Aorta (tissue), 5 donors: ENCODE measurements around the gene EGR4. TPM values are rescaled to one million over a fixed set of nuclear protein-coding genes. Genes with fewer than 3 reads are reported as not detected.
A peak's percentile ranks its signal among the peaks of the same experiment; 100 is the strongest.

Experiments
- ATAC-seq: fragments of 200-7000 bp; cut with Tn5 transposase; one replicate; pipeline ENCODE4 v1.9.1; 2022; ENCODE audit warnings: moderate library complexity; ENCODE audit not compliant: low FRiP score
- DNase-seq, 2 donors: peaks; one replicate each; pipeline ENCODE4 v3.0.0-alpha.2; 2020
- H3K27ac ChIP-seq, 2 donors: one replicate each; pipeline ENCODE4 v1.5.1; 2013; ENCODE audit warnings: low read length in 2 of 2, mild to moderate bottlenecking in 2 of 2, moderate library complexity in 2 of 2, control low read depth in 1 of 2, inconsistent platforms in 1 of 2, low read depth in 1 of 2
- H3K27me3 ChIP-seq, 2 donors: one replicate each; pipeline ENCODE4 v1.6.1; 2013; ENCODE audit warnings: control low read depth in 1 of 2, low read length in 1 of 2, mild to moderate bottlenecking in 1 of 2, moderate library complexity in 1 of 2; ENCODE audit not compliant: insufficient read depth in 2 of 2, control insufficient read depth in 1 of 2
- H3K36me3 ChIP-seq, 2 donors: one replicate each; pipeline ENCODE4 v1.6.1; 2013; ENCODE audit warnings: control low read depth in 1 of 2, low read length in 1 of 2, mild to moderate bottlenecking in 1 of 2; ENCODE audit not compliant: insufficient read depth in 2 of 2, control insufficient read depth in 1 of 2
- H3K4me1 ChIP-seq, 2 donors: one replicate each; pipeline ENCODE4 v1.6.1; 2013; ENCODE audit warnings: low read length in 2 of 2, control low read depth in 1 of 2, mild to moderate bottlenecking in 1 of 2, moderate library complexity in 1 of 2; ENCODE audit not compliant: insufficient read depth in 2 of 2, control insufficient read depth in 1 of 2
- H3K4me3 ChIP-seq, 2 donors: one replicate each; pipeline ENCODE4 v1.5.1; 2013; ENCODE audit warnings: low read length in 2 of 2, control low read depth in 1 of 2, mild to moderate bottlenecking in 1 of 2
- H3K9me3 ChIP-seq: one replicate; pipeline ENCODE4 v1.6.1; 2013; ENCODE audit warnings: mild to moderate bottlenecking, low read length; ENCODE audit not compliant: control insufficient read depth
- WGBS, 2 donors: extraction: QIAGEN DNeasy Blood & Tissue Kit; methylation state at CpG; one replicate each; pipeline ENCODE4 v1.1.7; 2013; 5-methylcytosine and 5-hydroxymethylcytosine counted together
- intact Hi-C, 2 donors: fragments of 100-400 bp; cut with DNase I; formaldehyde crosslinking; loops; one replicate each; pipeline versions ENCODE4 v1.14.2 to v1.15.0; 2022
- polyA plus RNA-seq, 2 donors: library from polyadenylated mRNA; stranded (reverse); fragments of 200-250 nt; gene quantifications; one replicate each; pipeline ENCODE4 v1.2.3, GENCODE V29; 2013
- total RNA-seq, 2 donors: library from RNA; stranded (reverse); fragmentation: NEBNext Ultra II Directional; extraction: Animal tissue kit (Norgen Biotek cat#: 25700); gene quantifications; one replicate each; pipeline ENCODE4 v1.2.1, GENCODE V29; 2021
- donor health status: healthy with polysubstance abuse.
- donor health status: Bipolar disorder and iron deficiency.
- donor health status: DM: no; HTN: no; CAD: no.
- donor health status: DM: no; HTN: no; CAD: no.
- donor health status: DM: yes; HTN: yes; CAD: no.

Gene EGR4
- total and polyA plus RNA-seq, 4 donors = not detected

DNA sequence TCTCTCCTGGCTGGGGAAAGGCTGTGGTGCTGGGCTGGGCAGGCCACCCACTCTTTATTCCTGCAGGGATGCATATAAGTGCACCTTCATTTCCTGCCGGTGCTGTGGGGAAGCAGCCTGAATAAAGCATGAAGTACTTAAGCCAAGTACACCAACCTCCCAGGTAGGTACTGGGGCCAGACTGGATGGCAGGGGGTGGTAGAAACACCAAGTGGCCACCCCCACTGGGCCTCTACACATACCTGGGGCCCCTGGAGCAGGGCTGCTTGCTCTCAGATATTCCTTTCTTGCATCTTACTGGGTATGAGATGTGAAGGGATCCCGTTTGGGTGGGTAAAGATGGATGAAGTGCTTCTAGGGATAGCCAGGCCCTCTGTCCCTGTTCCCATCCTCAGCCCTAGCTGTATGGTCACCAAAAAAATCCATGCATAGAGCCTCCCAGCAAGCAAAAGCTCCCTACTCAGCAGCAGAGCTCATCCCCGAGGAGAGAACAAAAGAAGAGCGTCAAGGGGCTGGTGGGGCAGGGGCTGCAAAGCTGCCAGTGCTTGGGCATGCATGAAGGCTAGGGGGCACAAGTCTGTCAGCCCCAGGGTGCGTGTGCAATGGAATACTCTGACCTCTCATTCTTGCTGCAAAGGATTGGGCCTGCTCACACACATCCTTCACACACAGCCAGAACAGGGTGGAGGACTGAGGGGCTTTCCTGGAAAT lies 37.3 kb downstream of the EGR4 start:
- 66 to 67% methylated on average over 5 of the region's 5 CpGs for WGBS, 2 donors
- intact Hi-C loops = no loop called here
- H3K4me1 ChIP-seq = no peaks in the 10 kb centered on the region
- no peak overlapping the region for H3K27ac ChIP-seq
- no peaks in the 10 kb centered on the region for H3K27me3 ChIP-seq
- peaks cover 0 to 6% of the 10 kb centered on the region in 2 donors for H3K36me3 ChIP-seq
- ATAC-seq = no peak
- no peak overlapping the region for H3K4me3 ChIP-seq
- DNase-seq = no peak
- no peaks in the 10 kb centered on the region for H3K9me3 ChIP-seq

DNA sequence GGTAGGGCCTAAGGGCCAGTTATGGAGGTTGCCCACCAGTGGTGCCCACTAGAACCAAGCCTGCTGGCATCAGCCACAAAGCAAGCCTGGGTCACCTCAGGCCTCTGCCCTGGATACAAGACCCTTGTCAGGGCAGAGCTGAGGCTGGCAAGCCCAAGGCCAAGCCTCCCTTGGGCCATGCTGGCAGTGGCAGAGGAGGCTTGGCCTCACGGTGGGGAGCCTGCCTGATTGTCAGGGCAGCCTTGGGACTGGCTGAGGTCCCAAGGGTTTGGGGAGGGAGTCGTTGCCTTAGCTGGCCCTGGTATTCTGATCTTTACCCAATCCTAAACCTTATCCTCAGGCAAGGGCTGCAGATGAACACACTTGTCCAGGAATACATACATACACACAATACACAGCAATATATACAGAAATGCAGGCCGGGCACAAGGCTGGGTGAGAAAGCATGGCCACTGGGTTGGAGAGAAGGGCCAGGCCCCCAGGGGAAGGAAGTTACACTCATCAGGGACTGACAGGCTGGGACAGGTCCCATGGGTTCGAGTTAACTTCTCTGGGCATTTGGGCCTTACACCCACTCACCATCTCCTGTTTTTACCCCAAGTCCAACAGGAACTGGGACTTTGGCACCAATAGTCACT lies 38.2 kb downstream of the EGR4 start:
- WGBS, 2 donors = 35 to 41% methylated on average over 4 of the region's 4 CpGs
- intact Hi-C loops = no loop called here
- Histone ChIP-seq H3K27ac (no peak overlapping the region), H3K36me3 (peaks cover 4 to 8% of the 10 kb centered on the region in 2 donors), H3K4me1 (no peaks in the 10 kb centered on the region), H3K27me3 (no peaks in the 10 kb centered on the region), H3K4me3 (no peak overlapping the region), H3K9me3 (no peaks in the 10 kb centered on the region)
- no peak for ATAC-seq
- no peak for DNase-seq

DNA sequence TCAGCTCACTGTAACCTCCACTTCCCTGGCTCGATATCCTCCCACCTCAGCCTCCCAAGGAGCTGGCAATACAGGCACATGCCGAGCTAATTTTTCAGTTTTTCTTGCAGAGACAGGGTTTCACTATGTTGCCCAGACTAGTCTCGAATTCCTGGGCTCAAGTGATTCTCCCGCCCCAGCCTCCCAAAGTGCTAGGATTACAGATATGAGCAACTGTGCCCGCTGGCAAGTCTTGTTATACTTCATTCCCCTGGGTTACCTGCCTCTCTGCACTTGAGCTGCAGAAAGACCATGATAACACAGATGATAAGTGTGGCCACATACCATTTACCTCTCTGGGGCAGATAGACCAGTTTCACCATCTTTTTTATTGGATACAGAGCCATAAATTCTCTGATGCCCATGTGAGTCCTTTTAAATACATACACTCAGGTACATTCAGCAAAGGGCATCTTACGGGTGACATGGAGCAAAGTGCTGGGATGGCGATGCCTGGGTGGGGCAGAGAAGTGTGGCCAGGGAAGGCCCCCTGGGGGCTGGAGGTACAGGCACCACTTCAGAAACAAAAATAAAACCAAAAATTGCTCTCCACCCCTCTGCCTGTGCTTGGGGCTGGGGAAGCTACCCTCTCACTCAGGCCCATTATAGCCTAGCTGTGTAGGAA lies 38.9 kb downstream of the EGR4 start:
- no peak for DNase-seq
- peaks cover 6 to 13% of the 10 kb centered on the region in 2 donors for H3K36me3 ChIP-seq
- H3K4me3 ChIP-seq = no peak overlapping the region
- intact Hi-C loops = no loop called here
- whole genome bisulfite sequencing, 2 donors = 90% methylated on average over 7 of the region's 7 CpGs
- H3K27ac ChIP-seq = no peak overlapping the region
- H3K4me1 ChIP-seq = no peaks in the 10 kb centered on the region
- ATAC-seq = no peak
- H3K27me3 ChIP-seq = no peaks in the 10 kb centered on the region
- H3K9me3 ChIP-seq = no peaks in the 10 kb centered on the region

DNA sequence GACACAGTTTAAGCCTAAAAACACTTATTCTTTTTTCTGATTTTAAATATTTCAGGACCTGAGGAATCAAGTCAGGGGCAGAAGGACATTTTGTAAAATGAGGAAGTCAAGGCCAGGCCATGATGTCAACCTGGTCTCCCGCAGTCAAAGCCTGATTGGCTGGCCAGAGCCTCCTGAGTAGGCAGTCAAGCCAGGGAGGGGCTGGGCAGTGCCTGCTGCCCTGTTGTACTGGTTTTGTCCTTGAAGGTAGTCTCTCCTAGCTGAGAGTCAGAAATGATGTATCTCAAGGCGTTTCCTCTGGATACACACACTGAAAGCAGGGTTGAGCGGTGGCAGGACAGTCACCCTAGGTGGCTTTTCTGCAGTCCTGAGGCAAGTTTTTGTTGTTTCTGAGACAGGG lies 39.4 kb downstream of the EGR4 start:
- no peaks in the 10 kb centered on the region for H3K9me3 ChIP-seq
- 87 to 93% methylated on average over 3 of the region's 3 CpGs for WGBS, 2 donors
- H3K36me3 ChIP-seq = peaks cover 9 to 15% of the 10 kb centered on the region in 2 donors
- ATAC-seq (no peak), DNase-seq (no peak)
- H3K4me3 ChIP-seq = no peak overlapping the region
- intact Hi-C loops = no loop called here
- no peaks in the 10 kb centered on the region for H3K27me3 ChIP-seq
- no peak overlapping the region for H3K27ac ChIP-seq
- H3K4me1 ChIP-seq = no peaks in the 10 kb centered on the region

DNA sequence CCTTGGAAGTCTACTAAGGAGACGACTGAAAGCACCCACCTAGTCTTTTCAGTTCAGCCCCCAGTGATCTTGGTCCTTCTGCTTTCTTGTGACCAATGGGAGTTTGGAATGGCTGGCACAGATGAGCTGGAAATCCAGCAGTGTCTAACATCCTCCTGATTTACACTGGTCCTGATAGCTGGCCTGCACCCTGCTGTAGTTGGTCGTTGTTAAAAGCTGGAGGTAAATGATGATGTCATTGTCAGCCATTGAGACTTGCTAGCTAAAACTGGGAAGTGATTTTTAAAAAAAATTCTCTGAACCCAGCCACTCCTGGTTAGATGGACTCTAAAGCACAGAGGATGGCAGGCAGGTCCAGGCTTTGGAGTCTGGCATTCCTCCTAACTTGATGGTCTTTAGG lies 39.9 kb downstream of the EGR4 start:
- no peaks in the 10 kb centered on the region for H3K4me1 ChIP-seq
- ATAC-seq = no peak
- WGBS, 2 donors = 57 to 69% methylated on average over 2 of the region's 2 CpGs
- DNase-seq = no peak
- no peaks in the 10 kb centered on the region for H3K27me3 ChIP-seq
- H3K27ac ChIP-seq = no peak overlapping the region
- H3K4me3 ChIP-seq = no peak overlapping the region
- intact Hi-C loops = no loop called here
- H3K36me3 ChIP-seq = peaks cover 9 to 19% of the 10 kb centered on the region in 2 donors
- H3K9me3 ChIP-seq = no peaks in the 10 kb centered on the region

DNA sequence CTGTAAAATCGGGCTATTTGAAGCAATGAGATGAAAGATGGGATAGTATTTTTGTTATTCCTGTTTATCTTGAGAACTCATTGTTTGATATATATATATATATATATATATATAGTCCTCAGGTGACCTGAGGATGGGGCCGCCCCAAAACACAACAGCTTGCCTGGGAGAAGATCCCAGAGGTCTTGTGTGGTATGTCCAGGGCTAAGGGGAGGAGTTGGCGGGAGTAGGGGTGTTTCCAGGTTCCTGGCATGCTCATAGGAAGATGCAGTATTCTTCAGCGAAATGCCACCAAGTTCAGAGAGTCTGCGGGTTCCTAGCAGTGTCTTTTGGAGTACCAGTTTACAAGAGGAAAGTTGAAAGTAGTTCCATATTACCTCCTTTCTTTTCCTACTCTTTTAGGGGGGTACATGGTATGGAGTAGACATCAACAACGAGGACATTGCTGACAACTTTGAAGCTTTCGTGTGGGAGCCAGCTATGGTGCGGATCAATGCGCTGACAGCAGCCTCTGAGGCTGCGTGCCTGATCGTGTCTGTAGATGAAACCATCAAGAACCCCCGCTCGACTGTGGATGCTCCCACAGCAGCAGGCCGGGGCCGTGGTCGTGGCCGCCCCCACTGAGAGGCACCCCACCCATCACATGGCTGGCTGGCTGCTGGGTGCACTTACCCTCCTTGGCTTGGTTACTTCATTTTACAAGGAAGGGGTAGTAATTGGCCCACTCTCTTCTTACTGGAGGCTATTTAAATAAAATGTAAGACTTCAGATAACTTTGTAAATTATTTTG lies 40.9 kb downstream of the EGR4 start:
- H3K9me3 ChIP-seq = no peaks in the 10 kb centered on the region
- no peak overlapping the region for H3K4me3 ChIP-seq
- peaks cover 9 to 19% of the 10 kb centered on the region in 2 donors for H3K36me3 ChIP-seq
- ATAC-seq (no peak), DNase-seq (no peak)
- H3K4me1 ChIP-seq = no peaks in the 10 kb centered on the region
- no peaks in the 10 kb centered on the region for H3K27me3 ChIP-seq
- intact Hi-C loops = no loop called here
- no peak overlapping the region for H3K27ac ChIP-seq
- 86 to 89% methylated on average over 17 of the region's 17 CpGs for WGBS, 2 donors

DNA sequence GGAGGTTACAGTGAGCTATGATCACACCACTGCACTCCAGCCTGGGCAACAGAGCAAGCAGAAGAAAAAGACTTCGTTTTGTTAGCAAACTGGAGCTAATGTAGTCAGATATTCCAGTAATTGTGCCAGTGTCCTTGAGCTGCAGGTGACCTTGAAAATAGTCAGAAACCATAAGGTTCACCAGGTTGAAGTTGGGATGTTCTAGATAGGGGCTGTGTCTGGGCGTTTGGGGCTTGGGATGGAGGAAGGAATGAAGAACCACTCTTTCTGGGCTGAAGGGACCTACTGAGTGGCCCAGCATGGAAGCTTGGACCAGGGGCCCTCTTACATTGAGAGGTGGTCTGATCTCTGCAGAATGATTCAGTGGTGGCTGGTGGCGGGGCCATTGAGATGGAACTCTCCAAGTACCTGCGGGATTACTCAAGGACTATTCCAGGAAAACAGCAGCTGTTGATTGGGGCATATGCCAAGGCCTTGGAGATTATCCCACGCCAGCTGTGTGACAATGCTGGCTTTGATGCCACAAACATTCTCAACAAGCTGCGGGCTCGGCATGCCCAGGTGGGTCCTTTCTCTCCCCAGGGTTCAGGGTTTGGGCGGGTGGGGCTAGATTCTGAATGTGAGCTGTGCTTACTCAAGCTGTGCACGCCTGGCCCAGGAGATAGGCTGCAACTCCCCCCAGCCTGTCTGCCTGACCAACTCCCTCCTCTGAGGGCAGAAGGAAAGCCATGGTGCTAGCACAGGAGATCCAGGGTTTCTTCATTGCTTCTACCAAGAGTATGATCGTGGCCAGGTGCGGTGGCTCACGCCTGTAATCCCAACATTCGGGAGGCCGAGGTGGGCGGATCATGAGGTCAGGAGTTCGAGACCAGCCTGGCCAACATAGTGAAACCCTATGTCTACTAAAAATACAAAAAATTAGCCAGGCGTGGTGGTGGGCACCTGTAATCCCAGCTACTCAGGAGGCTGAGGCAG lies 42.2 kb downstream of the EGR4 start:
- Histone ChIP-seq H3K4me1 (no peaks in the 10 kb centered on the region), H3K36me3 (peaks cover 9 to 25% of the 10 kb centered on the region in 2 donors)
- intact Hi-C loops = no loop called here

DNA sequence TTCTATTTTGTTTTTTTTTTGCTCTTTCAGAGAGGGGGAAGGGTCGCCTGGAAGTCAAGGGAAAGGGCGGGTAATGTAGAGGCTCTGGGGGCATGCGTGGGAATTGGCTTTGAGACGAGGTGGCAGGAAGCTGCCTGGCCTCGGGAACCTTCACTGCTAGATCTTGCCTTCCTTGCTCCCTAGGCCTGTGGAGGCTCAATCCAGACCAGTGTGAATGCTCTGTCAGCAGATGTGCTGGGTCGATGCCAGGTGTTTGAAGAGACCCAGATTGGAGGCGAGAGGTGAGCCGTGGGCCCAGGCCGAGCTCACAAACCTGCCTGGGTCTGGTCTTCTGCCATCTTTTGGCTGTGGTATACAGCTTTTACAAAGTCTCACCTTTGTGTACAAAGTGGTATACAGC lies 43.7 kb downstream of the EGR4 start:
- Histone ChIP-seq H3K9me3 (no peaks in the 10 kb centered on the region), H3K27me3 (no peaks in the 10 kb centered on the region), H3K27ac (no peak overlapping the region), H3K36me3 (peaks cover 15 to 30% of the 10 kb centered on the region in 2 donors), H3K4me3 (no peak overlapping the region), H3K4me1 (no peaks in the 10 kb centered on the region)
- WGBS, 2 donors = 76 to 80% methylated on average over 9 of the region's 9 CpGs
- DNase-seq = no peak
- no peak for ATAC-seq
- intact Hi-C loops = no loop called here

More for the DNA sequence above, 42.2 kb downstream of the EGR4 start:
- peak in 1 of 2 donors; percentile 57 for DNase-seq
- no peak overlapping the region for H3K4me3 ChIP-seq
- H3K9me3 ChIP-seq = no peaks in the 10 kb centered on the region
- no peak overlapping the region for H3K27ac ChIP-seq
- 91 to 92% methylated on average over 17 of the region's 17 CpGs for WGBS, 2 donors
- H3K27me3 ChIP-seq = no peaks in the 10 kb centered on the region
- ATAC-seq = no peak
